GM23338 (cell line): ENCODE measurements around the gene MRPL20. TPM values are rescaled to one million over a fixed set of nuclear protein-coding genes. Genes with fewer than 3 reads are reported as not detected.
"Not testable (repeated sequence)": the region's sequence is repeated elsewhere in the genome, so short reads cannot be mapped to it uniquely, and the experiment has no call there.

Experiments used
- ATAC-seq: fragments of 200-7000 bp; cut with Tn5 transposase; 3 replicates; pipeline ENCODE4 v1.9.1; 2020
- DNase-seq: peaks from one replicate; pipeline ENCODE4 v3.0.0-alpha.2; 2015; ENCODE audit warnings: low spot score
- H2AFZ ChIP-seq: fragments of 200-600 bp; sonication (generic); 2 replicates; pipeline ENCODE4 v1.8.0; 2016; ENCODE audit warnings: antibody characterized with exemption, mild to moderate bottlenecking, moderate library complexity
- H3F3A ChIP-seq: fragments of 200-600 bp; sonication (generic); replicated peaks from 2 replicates; pipeline ENCODE4 v1.8.0; 2017; ENCODE audit warnings: antibody characterized with exemption, mixed run types, low read depth
- H3K27ac ChIP-seq: fragments of 200-600 bp; sonication (generic); 2 replicates; pipeline ENCODE4 v1.6.1; 2016; ENCODE audit warnings: low read depth
- H3K27me3 ChIP-seq: fragments of 200-600 bp; sonication (generic); 2 replicates; pipeline ENCODE4 v1.8.0; 2016; ENCODE audit warnings: mild to moderate bottlenecking, mixed run types, moderate library complexity; ENCODE audit not compliant: insufficient read depth
- H3K36me3 ChIP-seq: fragments of 200-600 bp; sonication (generic); 2 replicates; pipeline ENCODE4 v1.8.0; 2016; ENCODE audit warnings: mild to moderate bottlenecking; ENCODE audit not compliant: insufficient read depth
- H3K4me1 ChIP-seq: fragments of 200-600 bp; sonication (generic); 2 replicates; pipeline ENCODE4 v1.8.0; 2016; ENCODE audit warnings: mild to moderate bottlenecking, moderate library complexity; ENCODE audit not compliant: insufficient read depth
- H3K4me2 ChIP-seq: fragments of 200-600 bp; sonication (generic); 2 replicates; pipeline ENCODE4 v1.7.1; 2017; ENCODE audit warnings: mixed run types
- H3K4me3 ChIP-seq: fragments of 200-600 bp; sonication (generic); 2 replicates; pipeline ENCODE4 v1.6.1; 2016; ENCODE audit warnings: mixed run types
- H3K79me2 ChIP-seq: fragments of 200-600 bp; sonication (generic); replicated peaks from 2 replicates; pipeline ENCODE4 v1.8.0; 2017; ENCODE audit warnings: mild to moderate bottlenecking; ENCODE audit not compliant: insufficient read depth
- H3K9me2 ChIP-seq: fragments of 200-600 bp; sonication (generic); 2 replicates; pipeline ENCODE4 v1.8.0; 2017; ENCODE audit not compliant: insufficient read depth
- H4K20me1 ChIP-seq: fragments of 200-600 bp; sonication (generic); replicated peaks from 2 replicates; pipeline ENCODE4 v1.8.0; 2017; ENCODE audit warnings: mild to moderate bottlenecking; ENCODE audit not compliant: insufficient read depth
- H3K27ac Mint-ChIP-seq: 2 replicates; pipeline ENCODE4 v1.8.0; 2020; ENCODE audit warnings: inconsistent platforms, mild to moderate bottlenecking, moderate library complexity, mixed read lengths
- H3K27me3 Mint-ChIP-seq: 3 replicates; pipeline ENCODE4 v1.8.0; 2022; ENCODE audit warnings: low read depth, mild to moderate bottlenecking, moderate library complexity, mixed read lengths, inconsistent platforms; ENCODE audit not compliant: insufficient read depth, poor library complexity
- H3K36me3 Mint-ChIP-seq: 3 replicates; pipeline ENCODE4 v1.8.0; 2021; ENCODE audit warnings: low read depth, mild to moderate bottlenecking, inconsistent platforms, moderate library complexity, mixed read lengths
- H3K4me1 Mint-ChIP-seq: 3 replicates; pipeline ENCODE4 v1.8.0; 2020; ENCODE audit warnings: mild to moderate bottlenecking, inconsistent platforms, mixed read lengths
- H3K4me3 Mint-ChIP-seq: 3 replicates; pipeline ENCODE4 v1.8.0; 2021; ENCODE audit warnings: moderate library complexity, mild to moderate bottlenecking, inconsistent platforms, mixed read lengths
- H3K9me3 Mint-ChIP-seq: 3 replicates; pipeline ENCODE4 v1.8.0; 2020; ENCODE audit warnings: moderate library complexity, mild to moderate bottlenecking, inconsistent platforms, mixed read lengths
- EZH2 ChIP-seq: fragments of 200-600 bp; sonication (generic); IDR thresholded peaks from one replicate; pipeline ENCODE4 v1.8.0; 2017; ENCODE audit warnings: antibody characterized with exemption, mild to moderate bottlenecking, low read depth; ENCODE audit not compliant: unreplicated experiment
- JUNB ChIP-seq: IDR thresholded peaks from one replicate; pipeline ENCODE4 v1.6.1; 2016; ENCODE audit warnings: antibody characterized with exemption; ENCODE audit not compliant: unreplicated experiment
- POLR2AphosphoS5 ChIP-seq: IDR thresholded peaks from 2 replicates; pipeline ENCODE4 v1.6.1; 2016; ENCODE audit warnings: antibody characterized with exemption, low read depth
- polyA plus RNA-seq: library from polyadenylated mRNA; unstranded; fragments of >200 nt; fragmentation: Nextera tagmentation; extraction: Ambion mirVana; gene quantifications from 2 replicates; pipeline ENCODE4 v1.2.1, GENCODE V29; 2016
- total RNA-seq: library from RNA; depleted of rRNA; stranded (reverse); fragments of >200 nt; shearing (Covaris generic); gene quantifications from 2 replicates; pipeline ENCODE4 v1.2.3, GENCODE V29; 2014
- TF ChIP-seq, protein P1 (sequence below): IDR thresholded peaks from 2 replicates; pipeline ENCODE4 v1.6.1; 2016; ENCODE audit warnings: antibody characterized with exemption

Gene MRPL20
- total and polyA plus RNA-seq, 2 experiments from 2014 or later, result 173 to 319 TPM

DNA sequence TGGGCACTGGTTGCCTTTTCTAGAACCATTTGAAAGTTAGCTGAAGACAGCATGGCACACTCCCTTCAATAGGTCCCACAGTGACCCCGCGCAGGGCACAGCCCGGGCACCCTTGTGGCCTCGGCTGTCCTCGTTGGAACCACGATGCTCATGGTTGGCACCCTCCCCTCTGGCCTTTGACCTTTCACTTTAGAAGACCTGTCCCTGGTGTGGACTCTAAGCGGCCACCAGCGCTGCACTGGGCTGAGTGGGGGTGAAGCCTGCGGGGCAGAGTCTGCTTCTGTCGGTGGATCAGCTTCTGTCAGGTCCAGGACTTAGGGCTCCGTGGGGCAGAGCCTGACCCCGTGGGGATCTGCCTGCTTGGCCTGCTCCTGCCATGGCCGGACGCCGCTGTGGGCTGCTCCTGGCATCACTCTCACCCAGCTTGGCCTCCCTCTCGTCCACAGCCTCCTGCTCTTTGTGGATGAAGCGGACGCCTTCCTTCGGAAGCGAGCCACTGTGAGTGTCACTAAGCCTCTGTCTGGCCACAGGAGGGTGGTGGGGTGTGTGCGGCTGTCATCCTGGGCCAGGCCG lies 49.7 kb upstream of the MRPL20 start:
- H3K27me3 ChIP-seq, H3K27ac Mint-ChIP-seq, H3K36me3 Mint-ChIP-seq, DNase-seq, H3K4me1 ChIP-seq, ATAC-seq, H4K20me1 ChIP-seq, H2AFZ ChIP-seq, H3F3A ChIP-seq, H3K4me2 ChIP-seq, H3K4me3 ChIP-seq, H3K9me3 Mint-ChIP-seq, H3K36me3 ChIP-seq, H3K27me3 Mint-ChIP-seq, H3K79me2 ChIP-seq, H3K9me2 ChIP-seq, H3K4me1 Mint-ChIP-seq, H3K4me3 Mint-ChIP-seq, H3K27ac ChIP-seq: not testable (repeated sequence)

DNA sequence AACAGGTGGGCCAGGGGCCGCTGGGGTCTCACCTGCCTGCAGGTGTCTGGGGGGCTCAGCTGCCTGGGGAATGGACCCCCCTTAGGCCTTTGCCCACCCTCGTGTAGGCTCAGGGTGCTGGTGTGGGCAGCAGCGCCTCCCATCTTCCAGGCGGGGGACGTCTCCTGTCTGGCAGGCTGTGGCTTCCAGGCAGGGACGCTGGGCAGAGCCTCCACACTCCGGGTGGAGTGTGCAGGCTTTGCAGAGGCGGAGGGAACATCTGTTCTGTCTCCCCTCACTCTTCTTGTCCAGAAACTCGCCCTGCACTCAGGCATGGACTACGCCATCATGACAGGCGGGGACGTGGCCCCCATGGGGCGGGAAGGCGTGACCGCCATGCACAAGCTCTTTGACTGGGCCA lies 48.8 kb upstream of the MRPL20 start:
- H3F3A ChIP-seq, H3K27me3 Mint-ChIP-seq, H4K20me1 ChIP-seq, H3K4me1 Mint-ChIP-seq, DNase-seq, H3K4me2 ChIP-seq, H2AFZ ChIP-seq, H3K9me3 Mint-ChIP-seq, H3K4me3 ChIP-seq, H3K79me2 ChIP-seq, H3K36me3 Mint-ChIP-seq, H3K4me1 ChIP-seq, H3K4me3 Mint-ChIP-seq, H3K27ac ChIP-seq, H3K27ac Mint-ChIP-seq, H3K27me3 ChIP-seq, H3K36me3 ChIP-seq, H3K9me2 ChIP-seq: not testable (repeated sequence)
- peak; percentile 33 for ATAC-seq

DNA sequence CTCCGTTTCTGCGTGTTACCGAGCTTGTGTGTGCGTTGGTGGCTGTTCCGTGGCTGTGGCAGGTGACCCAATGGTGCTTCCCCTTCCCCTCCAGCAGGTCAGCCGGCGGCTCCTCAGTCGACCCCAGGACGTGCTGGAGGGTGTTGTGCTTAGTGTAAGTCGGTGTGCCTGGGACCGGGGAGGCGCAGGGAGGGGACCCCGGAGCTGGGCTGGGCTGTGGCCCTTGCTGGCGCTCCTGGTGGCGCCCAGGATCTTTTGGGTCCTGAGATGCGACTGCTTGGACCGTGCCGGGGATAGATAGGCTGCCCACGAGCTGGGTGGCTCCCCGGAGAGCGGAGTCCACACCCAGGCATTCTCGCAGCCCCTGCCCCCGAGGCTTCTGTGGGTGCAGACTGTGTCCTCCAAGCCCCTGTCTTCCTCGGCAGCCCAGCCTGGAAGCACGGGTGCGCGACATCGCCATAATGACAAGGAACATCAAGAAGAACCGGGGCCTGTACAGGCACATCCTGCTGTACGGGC lies 48.3 kb upstream of the MRPL20 start:
- no peaks in the 10 kb centered on the region for H3K79me2 ChIP-seq
- no peak overlapping the region for H3K27ac ChIP-seq
- H3K27ac Mint-ChIP-seq, result no peak overlapping the region
- H3K36me3 Mint-ChIP-seq, result no peaks in the 10 kb centered on the region
- DNase-seq (no peak), ATAC-seq (no peak; the same call in 2 of the 3 replicates)
- no peaks in the 10 kb centered on the region for H3K27me3 ChIP-seq
- H3F3A ChIP-seq, result no peaks in the 10 kb centered on the region
- H3K4me2 ChIP-seq, result no peak overlapping the region
- no peaks in the 10 kb centered on the region for H3K36me3 ChIP-seq
- H3K9me3 Mint-ChIP-seq, result no peaks in the 10 kb centered on the region
- H3K9me2 ChIP-seq, result no peaks in the 10 kb centered on the region
- H4K20me1 ChIP-seq, result no peaks in the 10 kb centered on the region
- no peak overlapping the region for H3K4me3 Mint-ChIP-seq
- no peaks in the 10 kb centered on the region for H3K4me1 Mint-ChIP-seq
- no peaks in the 10 kb centered on the region for H3K4me1 ChIP-seq
- TF ChIP-seq POLR2AphosphoS5 (no peak), EZH2 (no peak), JUNB (no peak)
- TF ChIP-seq, protein P1, sequence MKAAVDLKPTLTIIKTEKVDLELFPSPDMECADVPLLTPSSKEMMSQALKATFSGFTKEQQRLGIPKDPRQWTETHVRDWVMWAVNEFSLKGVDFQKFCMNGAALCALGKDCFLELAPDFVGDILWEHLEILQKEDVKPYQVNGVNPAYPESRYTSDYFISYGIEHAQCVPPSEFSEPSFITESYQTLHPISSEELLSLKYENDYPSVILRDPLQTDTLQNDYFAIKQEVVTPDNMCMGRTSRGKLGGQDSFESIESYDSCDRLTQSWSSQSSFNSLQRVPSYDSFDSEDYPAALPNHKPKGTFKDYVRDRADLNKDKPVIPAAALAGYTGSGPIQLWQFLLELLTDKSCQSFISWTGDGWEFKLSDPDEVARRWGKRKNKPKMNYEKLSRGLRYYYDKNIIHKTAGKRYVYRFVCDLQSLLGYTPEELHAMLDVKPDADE, result no peak
- H3K27me3 Mint-ChIP-seq, result peaks cover 2% of the 10 kb centered on the region
- H3K4me3 ChIP-seq, result no peak overlapping the region
- H2AFZ ChIP-seq, result no peak overlapping the region

DNA sequence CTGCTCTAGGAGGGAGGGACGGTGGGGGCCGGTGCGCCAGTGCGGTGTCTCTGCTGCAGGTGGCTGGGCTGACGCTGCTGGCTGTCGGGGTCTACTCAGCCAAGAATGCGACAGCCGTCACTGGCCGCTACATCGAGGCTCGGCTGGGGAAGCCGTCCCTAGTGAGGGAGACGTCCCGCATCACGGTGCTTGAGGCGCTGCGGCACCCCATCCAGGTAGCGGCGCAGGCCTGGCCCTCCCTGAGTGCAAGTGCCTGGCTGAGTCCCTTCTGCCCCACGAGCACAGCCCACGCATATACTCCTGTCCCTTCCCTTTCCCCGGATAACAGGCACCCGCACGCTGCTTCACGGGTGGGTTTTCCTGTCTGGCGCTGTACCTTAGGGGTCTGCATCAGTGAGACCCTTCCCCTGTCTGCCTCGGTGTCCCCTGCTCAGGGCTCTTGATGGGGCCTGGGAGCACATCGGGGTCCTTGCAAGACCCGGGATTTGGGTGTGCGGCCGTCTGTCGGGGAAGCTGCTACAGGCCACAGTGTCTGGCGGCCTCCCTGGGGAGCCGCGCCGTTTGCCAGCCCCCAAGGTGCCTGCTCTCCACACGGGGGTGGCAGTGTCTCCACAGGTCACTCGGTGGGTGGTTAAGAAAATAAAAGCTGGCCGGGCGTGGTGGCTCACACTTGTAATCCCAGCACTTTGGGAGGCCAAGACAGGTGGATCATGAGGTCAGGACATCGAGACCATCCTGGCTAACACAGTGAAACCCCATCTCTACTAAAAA lies 47.4 kb upstream of the MRPL20 start:
- H3K27me3 ChIP-seq, H4K20me1 ChIP-seq, H3K36me3 ChIP-seq, H3K4me1 ChIP-seq, H3K27ac Mint-ChIP-seq, H3K79me2 ChIP-seq, H3K4me3 ChIP-seq, H3K27me3 Mint-ChIP-seq, H3K4me1 Mint-ChIP-seq, H2AFZ ChIP-seq, H3F3A ChIP-seq, H3K36me3 Mint-ChIP-seq, H3K9me2 ChIP-seq, DNase-seq, H3K9me3 Mint-ChIP-seq, H3K4me2 ChIP-seq, H3K27ac ChIP-seq, H3K4me3 Mint-ChIP-seq: not testable (repeated sequence)
- ATAC-seq, result peak; percentile 24; the same call in 2 of the 3 replicates
